ENCODE results near the gene TMEM135. TPM values are rescaled to one million over a fixed set of nuclear protein-coding genes. Genes with fewer than 3 reads are reported as not detected.

TMEM135 gene
- total RNA-seq, 1 donor from 2014 or later: 28.1 TPM

GRCh38 chr11:87366346-87366745 lies 328.6 kb downstream of the TMEM135 start:
- DNase-seq: peak; percentile 53

- DNase-seq: peak; percentile 21
These were observed 329.1 kb downstream of the TMEM135 start for GRCh38 chr11:87366763-87367405.

- peak; percentile 68 for DNase-seq
These were observed 330.4 kb downstream of the TMEM135 start for GRCh38 chr11:87368151-87368550.

GRCh38 chr11:87368858-87369480 lies 331.2 kb downstream of the TMEM135 start:
- peak; percentile 97 for DNase-seq

- peak; percentile 10 for DNase-seq
These were observed 332.2 kb downstream of the TMEM135 start for GRCh38 chr11:87369888-87370287.

GRCh38 chr11:87372065-87372464 lies 334.3 kb downstream of the TMEM135 start:
- no peak for DNase-seq

Other genes with a start within 250 kb of the TMEM135 start
- 79.1 and 236 TPM in 2 replicates for gene PRSS23, start 237.4 kb upstream of the TMEM135 start, total RNA-seq
- gene FZD4, start 82.5 kb upstream of the TMEM135 start, total RNA-seq: 185 and 214 TPM in 2 replicates